ENCODE results near the gene FHOD3. TPM values are rescaled to one million over a fixed set of nuclear protein-coding genes. Genes with fewer than 3 reads are reported as not detected.
"Not testable (repeated sequence)": the region's sequence is repeated elsewhere in the genome, so short reads cannot be mapped to it uniquely, and the experiment has no call there.

The FHOD3 gene
- total RNA-seq, 1 donor from 2014 or later = not detected

GRCh38 chr18:36454245-36454644 lies 156.7 kb downstream of the FHOD3 start:
- Mint-ChIP-seq H3K4me3 (no peak overlapping the region), H3K27ac (no peak overlapping the region), H3K9me3 (no peaks in the 10 kb centered on the region), H3K27me3 (ENCODE audit: insufficient read depth) (peaks cover 1% of the 10 kb centered on the region), H3K36me3 (ENCODE audit: low read depth) (no peaks in the 10 kb centered on the region), H3K4me1 (ENCODE audit: low read depth) (no peaks in the 10 kb centered on the region)
- intact Hi-C loops (cut with micrococcal nuclease) = no loop called here
- no peak for DNase-seq (ENCODE audit: low spot score)

- Mint-ChIP-seq H3K27ac (no peak overlapping the region), H3K27me3 (ENCODE audit: insufficient read depth) (peaks cover 1% of the 10 kb centered on the region), H3K9me3 (no peaks in the 10 kb centered on the region), H3K36me3 (ENCODE audit: low read depth) (no peaks in the 10 kb centered on the region), H3K4me1 (ENCODE audit: low read depth) (no peaks in the 10 kb centered on the region), H3K4me3 (no peak overlapping the region)
- intact Hi-C loops (cut with micrococcal nuclease) = no loop called here
- DNase-seq (ENCODE audit: low spot score) = no peak
Observed at GRCh38 chr18:36454848-36455458, 157.4 kb downstream of the FHOD3 start.

DNA sequence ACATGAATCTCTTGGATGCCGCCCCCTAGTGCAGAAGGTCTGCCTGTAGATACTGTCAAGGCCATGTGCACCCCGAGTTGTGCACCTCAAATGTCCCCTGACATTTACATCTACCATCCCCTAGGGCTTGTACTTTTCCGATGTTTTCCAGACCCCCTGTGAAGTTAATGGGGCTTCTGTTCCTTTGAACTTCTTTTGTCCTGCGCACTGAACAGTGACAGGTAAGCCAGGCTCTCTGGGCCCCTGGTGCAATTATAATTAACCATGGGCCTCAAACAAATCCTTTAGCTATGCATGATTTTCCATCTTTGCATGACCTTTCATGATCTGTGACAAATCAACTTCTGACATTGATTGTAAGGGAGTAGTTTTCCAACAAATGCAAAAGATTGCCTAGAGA lies 158.4 kb downstream of the FHOD3 start:
- Mint-ChIP-seq H3K27me3 (ENCODE audit: insufficient read depth) (peaks cover 1% of the 10 kb centered on the region), H3K4me1 (ENCODE audit: low read depth) (no peaks in the 10 kb centered on the region), H3K27ac (no peak overlapping the region), H3K36me3 (ENCODE audit: low read depth) (no peaks in the 10 kb centered on the region), H3K4me3 (no peak overlapping the region), H3K9me3 (no peaks in the 10 kb centered on the region)
- no peak for DNase-seq (ENCODE audit: low spot score)
- intact Hi-C loops (cut with micrococcal nuclease) = no loop called here

DNA sequence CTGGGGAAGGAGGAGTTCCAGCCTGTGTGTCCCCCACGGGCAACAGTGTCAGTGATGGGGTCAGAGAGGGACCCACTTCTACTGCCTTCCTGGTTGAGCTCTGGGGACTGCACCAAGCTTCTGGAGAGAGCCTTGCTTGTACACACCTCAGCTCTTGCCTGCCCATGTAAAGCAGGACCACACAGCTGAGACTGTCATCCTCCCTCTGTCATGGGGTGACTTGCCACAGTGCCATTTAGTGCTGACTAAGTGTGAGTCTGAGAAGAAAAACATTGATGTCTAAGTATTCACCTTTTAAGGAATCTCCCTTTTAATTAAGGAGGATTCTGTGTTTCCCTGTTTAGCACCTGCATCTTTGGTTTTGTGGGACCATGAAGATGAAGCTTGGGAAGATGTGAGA lies 159.1 kb downstream of the FHOD3 start:
- Mint-ChIP-seq H3K4me3 (no peak overlapping the region), H3K4me1 (ENCODE audit: low read depth) (no peaks in the 10 kb centered on the region), H3K27me3 (ENCODE audit: insufficient read depth) (peaks cover 1% of the 10 kb centered on the region), H3K36me3 (ENCODE audit: low read depth) (no peaks in the 10 kb centered on the region), H3K9me3 (no peaks in the 10 kb centered on the region), H3K27ac (no peak overlapping the region)
- intact Hi-C loops (cut with micrococcal nuclease) = no loop called here
- no peak for DNase-seq (ENCODE audit: low spot score)

GRCh38 chr18:36457683-36458082 lies 160.2 kb downstream of the FHOD3 start:
- no peaks in the 10 kb centered on the region for H3K36me3 Mint-ChIP-seq (ENCODE audit: low read depth)
- no peaks in the 10 kb centered on the region for H3K9me3 Mint-ChIP-seq
- DNase-seq (ENCODE audit: low spot score) = no peak
- intact Hi-C loops (cut with micrococcal nuclease) = no loop called here
- no peak overlapping the region for H3K27ac Mint-ChIP-seq
- H3K4me3 Mint-ChIP-seq = no peak overlapping the region
- peaks cover 1% of the 10 kb centered on the region for H3K27me3 Mint-ChIP-seq (ENCODE audit: insufficient read depth)
- no peaks in the 10 kb centered on the region for H3K4me1 Mint-ChIP-seq (ENCODE audit: low read depth)

- H3K4me1 Mint-ChIP-seq (ENCODE audit: low read depth) = no peaks in the 10 kb centered on the region
- intact Hi-C loops (cut with micrococcal nuclease) = no loop called here
- DNase-seq (ENCODE audit: low spot score) = no peak
- H3K27ac Mint-ChIP-seq = no peak overlapping the region
- no peak overlapping the region for H3K4me3 Mint-ChIP-seq
- no peaks in the 10 kb centered on the region for H3K9me3 Mint-ChIP-seq
- peaks cover 1% of the 10 kb centered on the region for H3K27me3 Mint-ChIP-seq (ENCODE audit: insufficient read depth)
- H3K36me3 Mint-ChIP-seq (ENCODE audit: low read depth) = no peaks in the 10 kb centered on the region
Observed at GRCh38 chr18:36458306-36458705, 160.8 kb downstream of the FHOD3 start.

GRCh38 chr18:36459203-36459602 lies 161.7 kb downstream of the FHOD3 start:
- H3K4me3 Mint-ChIP-seq = no peak overlapping the region
- no peaks in the 10 kb centered on the region for H3K4me1 Mint-ChIP-seq (ENCODE audit: low read depth)
- H3K27ac Mint-ChIP-seq = no peak overlapping the region
- DNase-seq (ENCODE audit: low spot score) = no peak
- intact Hi-C loops (cut with micrococcal nuclease) = loop anchor here (1.0 kb wide), 1 partner anchor 25 kb away; no protein-coding TSS in a partner anchor
- H3K27me3 Mint-ChIP-seq (ENCODE audit: insufficient read depth) = peaks cover 1% of the 10 kb centered on the region
- no peaks in the 10 kb centered on the region for H3K36me3 Mint-ChIP-seq (ENCODE audit: low read depth)
- H3K9me3 Mint-ChIP-seq = no peaks in the 10 kb centered on the region

DNA sequence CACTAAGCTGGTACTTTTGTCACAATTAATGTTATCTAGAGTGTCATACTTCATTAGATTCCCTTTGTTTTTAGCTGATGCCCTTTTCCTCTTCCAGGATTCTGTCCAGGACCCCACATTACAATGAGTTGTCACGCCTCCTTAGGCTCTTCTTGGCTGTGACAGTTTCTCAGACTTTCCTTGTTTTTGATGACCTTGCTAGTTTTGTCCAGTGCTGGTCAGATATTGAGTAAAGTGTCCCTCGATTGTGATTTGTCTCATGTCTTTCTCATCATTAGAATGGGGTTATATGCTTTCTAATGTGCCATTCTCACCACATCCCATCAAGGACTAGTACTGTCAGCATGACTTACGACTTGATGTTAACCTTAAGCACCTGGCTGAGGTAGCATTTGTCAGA lies 162.3 kb downstream of the FHOD3 start:
- no peaks in the 10 kb centered on the region for H3K9me3 Mint-ChIP-seq
- intact Hi-C loops (cut with micrococcal nuclease) = loop anchor here (1.0 kb wide), 1 partner anchor 25 kb away; no protein-coding TSS in a partner anchor
- no peak overlapping the region for H3K27ac Mint-ChIP-seq
- no peaks in the 10 kb centered on the region for H3K4me1 Mint-ChIP-seq (ENCODE audit: low read depth)
- no peak overlapping the region for H3K4me3 Mint-ChIP-seq
- no peaks in the 10 kb centered on the region for H3K36me3 Mint-ChIP-seq (ENCODE audit: low read depth)
- peaks cover 1% of the 10 kb centered on the region for H3K27me3 Mint-ChIP-seq (ENCODE audit: insufficient read depth)
- no peak for DNase-seq (ENCODE audit: low spot score)

GRCh38 chr18:36460324-36460850 lies 162.9 kb downstream of the FHOD3 start:
- intact Hi-C loops (cut with micrococcal nuclease) = no loop called here
- no peak overlapping the region for H3K4me3 Mint-ChIP-seq
- no peaks in the 10 kb centered on the region for H3K9me3 Mint-ChIP-seq
- no peak for DNase-seq (ENCODE audit: low spot score)
- no peaks in the 10 kb centered on the region for H3K27me3 Mint-ChIP-seq (ENCODE audit: insufficient read depth)
- H3K27ac Mint-ChIP-seq = no peak overlapping the region
- no peaks in the 10 kb centered on the region for H3K36me3 Mint-ChIP-seq (ENCODE audit: low read depth)
- H3K4me1 Mint-ChIP-seq (ENCODE audit: low read depth) = no peaks in the 10 kb centered on the region

GRCh38 chr18:36460854-36461253 lies 163.3 kb downstream of the FHOD3 start:
- Mint-ChIP-seq H3K9me3 (no peaks in the 10 kb centered on the region), H3K27me3 (ENCODE audit: insufficient read depth) (no peaks in the 10 kb centered on the region), H3K4me3 (no peak overlapping the region), H3K27ac (no peak overlapping the region), H3K4me1 (ENCODE audit: low read depth) (no peaks in the 10 kb centered on the region), H3K36me3 (ENCODE audit: low read depth) (no peaks in the 10 kb centered on the region)
- no peak for DNase-seq (ENCODE audit: low spot score)
- intact Hi-C loops (cut with micrococcal nuclease) = no loop called here

DNA sequence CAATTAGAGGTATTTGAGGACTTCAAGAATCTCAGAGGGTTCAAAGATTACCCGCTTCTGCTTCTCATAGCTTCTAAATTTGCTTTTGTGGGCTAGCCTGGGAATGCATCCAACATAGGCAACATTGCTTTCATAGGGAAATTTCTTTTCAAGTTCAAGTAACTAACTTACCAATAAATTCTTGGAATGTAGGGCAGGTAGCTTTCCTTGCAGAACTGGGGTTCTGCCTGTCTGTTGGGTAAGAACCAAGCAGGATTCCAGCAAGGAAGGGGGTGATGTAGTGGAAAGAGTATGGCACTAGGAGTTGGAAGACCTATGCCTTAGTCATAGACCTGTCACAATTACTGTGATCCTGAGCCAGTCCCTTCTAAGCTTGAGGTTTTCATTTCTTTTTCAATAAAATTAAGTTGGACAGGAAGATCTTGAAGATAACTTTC lies 164.1 kb downstream of the FHOD3 start:
- no peaks in the 10 kb centered on the region for H3K27me3 Mint-ChIP-seq (ENCODE audit: insufficient read depth)
- no peak overlapping the region for H3K4me3 Mint-ChIP-seq
- H3K4me1 Mint-ChIP-seq (ENCODE audit: low read depth) = no peaks in the 10 kb centered on the region
- no peaks in the 10 kb centered on the region for H3K9me3 Mint-ChIP-seq
- no peaks in the 10 kb centered on the region for H3K36me3 Mint-ChIP-seq (ENCODE audit: low read depth)
- DNase-seq (ENCODE audit: low spot score) = no peak
- intact Hi-C loops (cut with micrococcal nuclease) = no loop called here
- no peak overlapping the region for H3K27ac Mint-ChIP-seq

DNA sequence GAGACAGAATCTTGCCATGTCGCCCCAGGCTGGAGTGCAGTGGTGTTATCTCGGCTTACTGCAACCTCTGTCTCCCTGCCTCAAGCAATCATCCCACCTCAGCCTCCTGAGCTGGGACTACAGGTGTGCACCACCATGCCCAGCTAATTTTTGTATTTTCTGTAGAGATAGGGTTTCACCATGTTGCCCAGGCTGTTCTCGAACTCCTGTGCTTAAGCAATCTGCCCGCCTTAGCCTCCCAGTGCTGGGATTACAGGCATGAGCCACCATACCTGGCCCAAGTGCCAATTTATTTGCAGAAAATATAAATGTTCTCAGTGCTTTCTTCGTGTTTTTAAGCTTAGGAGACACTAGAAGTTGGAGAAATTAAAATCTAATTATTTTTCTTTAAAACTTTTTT lies 166.0 kb downstream of the FHOD3 start:
- H3K4me1 Mint-ChIP-seq (ENCODE audit: low read depth); H3K4me3 Mint-ChIP-seq; DNase-seq (ENCODE audit: low spot score); intact Hi-C loops (cut with micrococcal nuclease); H3K27ac Mint-ChIP-seq; H3K27me3 Mint-ChIP-seq (ENCODE audit: insufficient read depth); H3K9me3 Mint-ChIP-seq; H3K36me3 Mint-ChIP-seq (ENCODE audit: low read depth): not testable (repeated sequence)

DNA sequence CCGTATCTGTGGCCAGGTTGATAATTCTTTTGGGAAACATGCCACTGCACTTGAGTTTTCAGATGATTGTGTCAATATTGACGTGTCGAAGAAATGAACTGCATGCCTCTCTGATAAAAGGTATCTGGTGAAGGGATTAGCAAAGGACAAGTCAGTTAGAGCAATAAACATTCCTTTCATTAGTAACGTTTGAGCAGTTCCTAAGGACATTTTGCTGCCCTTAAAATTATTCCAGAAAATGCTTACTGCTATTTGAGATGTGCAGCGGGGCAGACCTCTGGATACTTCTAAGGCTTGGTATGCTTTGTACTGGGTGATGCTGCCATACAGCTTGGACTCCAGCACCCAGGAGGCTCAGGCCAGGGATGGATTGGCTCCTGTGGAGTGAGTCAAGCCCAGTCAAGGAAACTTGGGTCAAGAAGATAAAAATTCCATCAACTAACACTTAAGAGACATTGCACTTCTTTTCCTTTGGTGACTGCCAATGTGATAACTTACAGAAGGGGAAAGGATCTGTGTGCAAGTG lies 166.7 kb downstream of the FHOD3 start:
- Mint-ChIP-seq H3K27ac (no peak overlapping the region), H3K9me3 (no peaks in the 10 kb centered on the region), H3K4me1 (ENCODE audit: low read depth) (no peaks in the 10 kb centered on the region), H3K27me3 (ENCODE audit: insufficient read depth) (no peaks in the 10 kb centered on the region), H3K36me3 (ENCODE audit: low read depth) (no peaks in the 10 kb centered on the region), H3K4me3 (no peak overlapping the region)
- intact Hi-C loops (cut with micrococcal nuclease) = no loop called here
- no peak for DNase-seq (ENCODE audit: low spot score)

DNA sequence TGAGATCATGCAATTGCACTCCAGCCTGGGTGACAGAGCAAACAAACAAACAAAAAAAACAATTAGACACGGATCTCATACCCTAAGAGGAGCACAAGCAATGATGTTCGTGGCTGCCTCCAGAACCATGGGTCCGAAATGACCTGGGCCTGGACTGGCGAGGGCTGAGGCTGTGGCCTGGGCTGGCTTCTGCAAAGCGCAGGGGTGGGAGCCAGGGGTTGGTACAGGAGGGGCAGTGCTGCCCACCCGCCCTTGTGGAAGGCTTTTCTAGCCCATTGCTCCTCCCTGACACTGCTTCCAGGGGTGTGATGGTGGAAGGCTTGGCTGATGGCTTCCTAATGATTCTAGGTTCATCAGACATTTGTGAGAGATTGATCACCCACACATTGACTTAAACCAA lies 167.8 kb downstream of the FHOD3 start:
- Mint-ChIP-seq H3K4me1 (ENCODE audit: low read depth) (no peaks in the 10 kb centered on the region), H3K4me3 (no peak overlapping the region), H3K27me3 (ENCODE audit: insufficient read depth) (no peaks in the 10 kb centered on the region), H3K36me3 (ENCODE audit: low read depth) (no peaks in the 10 kb centered on the region), H3K9me3 (no peaks in the 10 kb centered on the region), H3K27ac (no peak overlapping the region)
- no peak for DNase-seq (ENCODE audit: low spot score)
- intact Hi-C loops (cut with micrococcal nuclease) = no loop called here

All from activated T-helper 1 cell treated with anti-CD3 and anti-CD28 coated beads, Interleukin-12 subunit alpha, Interleukin-12 subunit beta, Interleukin-2, Interleukin-4 antibody, amounts not matched to agents 30 ng/mL and 10 ng/mL and 1 ng/mL, durations not matched to agents 14 hours and 24 hours and 36 hours (primary cell).